ENCODE results near the gene TBXT. TPM values are rescaled to one million over a fixed set of nuclear protein-coding genes. Genes with fewer than 3 reads are reported as not detected.

The TBXT gene
- total RNA-seq, 1 donor from 2014 or later: 0.24 TPM

DNA sequence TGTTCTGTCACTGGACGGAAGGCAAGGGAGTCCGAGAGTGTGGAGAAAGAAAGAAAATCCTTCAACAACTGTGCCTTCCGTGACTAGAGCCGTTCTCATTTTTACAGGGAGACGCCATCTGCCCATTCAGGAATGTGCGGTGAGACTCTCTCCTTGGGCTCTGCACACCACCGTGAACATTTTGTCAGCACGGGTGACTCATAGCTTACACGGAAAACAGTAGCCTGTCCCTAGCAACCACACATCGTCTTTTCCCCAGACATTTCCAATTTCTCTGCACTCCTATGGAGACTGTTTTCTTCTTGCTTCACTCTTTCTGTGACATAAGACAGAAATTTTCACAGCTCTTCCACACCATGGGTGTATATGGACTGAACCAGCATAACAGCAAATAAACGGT lies 55.1 kb downstream of the TBXT start:
- H3K36me3 Mint-ChIP-seq (ENCODE audit: low read depth): no peaks in the 10 kb centered on the region
- POLR2A ChIA-PET: no interaction called here
- H3K4me3 Mint-ChIP-seq: no peak overlapping the region
- intact Hi-C loops (cut with micrococcal nuclease): no loop called here
- H3K4me1 Mint-ChIP-seq: no peaks in the 10 kb centered on the region
- TF ChIP-seq, protein P1, sequence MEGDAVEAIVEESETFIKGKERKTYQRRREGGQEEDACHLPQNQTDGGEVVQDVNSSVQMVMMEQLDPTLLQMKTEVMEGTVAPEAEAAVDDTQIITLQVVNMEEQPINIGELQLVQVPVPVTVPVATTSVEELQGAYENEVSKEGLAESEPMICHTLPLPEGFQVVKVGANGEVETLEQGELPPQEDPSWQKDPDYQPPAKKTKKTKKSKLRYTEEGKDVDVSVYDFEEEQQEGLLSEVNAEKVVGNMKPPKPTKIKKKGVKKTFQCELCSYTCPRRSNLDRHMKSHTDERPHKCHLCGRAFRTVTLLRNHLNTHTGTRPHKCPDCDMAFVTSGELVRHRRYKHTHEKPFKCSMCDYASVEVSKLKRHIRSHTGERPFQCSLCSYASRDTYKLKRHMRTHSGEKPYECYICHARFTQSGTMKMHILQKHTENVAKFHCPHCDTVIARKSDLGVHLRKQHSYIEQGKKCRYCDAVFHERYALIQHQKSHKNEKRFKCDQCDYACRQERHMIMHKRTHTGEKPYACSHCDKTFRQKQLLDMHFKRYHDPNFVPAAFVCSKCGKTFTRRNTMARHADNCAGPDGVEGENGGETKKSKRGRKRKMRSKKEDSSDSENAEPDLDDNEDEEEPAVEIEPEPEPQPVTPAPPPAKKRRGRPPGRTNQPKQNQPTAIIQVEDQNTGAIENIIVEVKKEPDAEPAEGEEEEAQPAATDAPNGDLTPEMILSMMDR (IDR thresholded peaks at IDR 0.05): no peak
- peaks cover 16% of the 10 kb centered on the region for H3K27me3 Mint-ChIP-seq
- H3K9me3 Mint-ChIP-seq: peaks cover 7% of the 10 kb centered on the region
- H3K27ac Mint-ChIP-seq: no peak overlapping the region
- CTCF ChIA-PET: no interaction called here
- no peak for DNase-seq
- no peak for ATAC-seq (ENCODE audit: low read depth)

DNA sequence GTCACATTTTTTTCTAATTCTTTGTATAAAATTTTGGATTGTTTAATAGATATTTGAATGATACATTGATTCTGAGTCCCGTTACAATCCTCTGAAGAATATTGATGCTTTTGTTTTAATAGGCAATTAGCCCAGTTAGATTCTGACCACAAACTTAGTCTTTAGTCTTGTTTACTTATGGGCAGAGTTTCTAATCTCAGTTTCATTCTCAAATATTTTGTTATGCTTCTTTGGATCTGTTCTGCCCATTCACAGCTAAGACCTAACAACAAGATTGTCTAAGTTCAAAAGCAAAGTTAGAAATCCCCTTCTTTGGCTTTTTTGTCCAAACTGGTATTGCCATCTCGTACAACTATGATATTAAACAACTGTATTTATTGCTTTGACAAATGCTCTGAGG lies 58.0 kb downstream of the TBXT start:
- ATAC-seq (ENCODE audit: low read depth): no peak
- H3K4me3 Mint-ChIP-seq: no peak overlapping the region
- peaks cover 21% of the 10 kb centered on the region for H3K27me3 Mint-ChIP-seq
- ChIA-PET POLR2A (no interaction called here), CTCF (no interaction called here)
- no peak overlapping the region for H3K27ac Mint-ChIP-seq
- intact Hi-C loops (cut with micrococcal nuclease): no loop called here
- H3K4me1 Mint-ChIP-seq: peaks cover 5% of the 10 kb centered on the region
- DNase-seq: no peak
- H3K36me3 Mint-ChIP-seq (ENCODE audit: low read depth): no peaks in the 10 kb centered on the region
- peaks cover 4% of the 10 kb centered on the region for H3K9me3 Mint-ChIP-seq
- TF ChIP-seq, protein P1 (IDR thresholded peaks at IDR 0.05): no peak

Other genes starting within 250 kb of the TBXT start
- gene PRR18, start 140.5 kb upstream of the TBXT start, total RNA-seq: 0.10 TPM in 1 of 2 replicates, not detected in the other
- gene SFT2D1, start 174.7 kb upstream of the TBXT start, total RNA-seq: 44.6 and 49.5 TPM in 2 replicates
- 16.7 and 17.3 TPM in 2 replicates for gene MPC1, start 215.1 kb upstream of the TBXT start, total RNA-seq

Data from activated B cell treated with CpG ODN at 0.5 μM for 24 hours (primary cell).